ENCODE results near the gene FAM83B. TPM values are rescaled to one million over a fixed set of nuclear protein-coding genes. Genes with fewer than 3 reads are reported as not detected.

FAM83B gene
- total and polyA plus RNA-seq, 10 of the 15 experiments (the other 5 are each of a cell fraction or from before 2014, with no cell fraction given), result 0.05 TPM; not detected in 9

- ChIA-PET SMC1A (ENCODE audit: uncharacterized antibody, unreplicated experiment) (no interaction called here), RAD21 (ENCODE audit: unreplicated experiment) (no interaction called here), POLR2A (no interaction called here), CTCF (no interaction called here)
- H4K20me1 ChIP-seq (ENCODE audit: control insufficient read depth, insufficient read depth), result no peaks in the 10 kb centered on the region
- H3K4me1 ChIP-seq (ENCODE audit: control insufficient read depth, insufficient read depth, low read length), result no peaks in the 10 kb centered on the region
- no peaks in the 10 kb centered on the region for H3K79me2 ChIP-seq (ENCODE audit: control insufficient read depth, insufficient read depth, low read length)
- no peaks in the 10 kb centered on the region for H3K36me3 ChIP-seq (ENCODE audit: control insufficient read depth in 2 of 2, insufficient read depth in 2 of 2, low read length in 1 of 2)
- no peaks in the 10 kb centered on the region for H3K9me3 ChIP-seq (replicated peaks; ENCODE audit: control insufficient read depth, insufficient read depth, low read length)
- no peak overlapping the region for H3K9ac ChIP-seq (ENCODE audit: control insufficient read depth, insufficient read depth, low read length)
- no peak overlapping the region for H3K4me2 ChIP-seq (ENCODE audit: control insufficient read depth, insufficient read depth)
- no peak overlapping the region for H2AFZ ChIP-seq (ENCODE audit: control insufficient read depth, low read depth, low read length)
- 2% methylated on average over 3 of the region's 3 CpGs for WGBS (ENCODE audit: insufficient coverage, insufficient replicate concordance, low lambda C conversion rate, missing lambda C conversion rate)
- FAIRE-seq (no peak), DNase-seq (ENCODE audit: low read depth, low spot score) (no peak), ATAC-seq (no peak)
- in situ Hi-C loops (cut with MboI) (no loop called here), intact Hi-C loops (cut with micrococcal nuclease; ENCODE audit: unreplicated experiment) (no loop called here)
- no peak overlapping the region for H3K4me3 ChIP-seq
- TF ChIP-seq KDM1A (IDR thresholded peaks at IDR 0.05; ENCODE audit: borderline replicate concordance), result no peak
- TF ChIP-seq CTCF (IDR thresholded peaks at IDR 0.05 in 2 of 3, conservative IDR thresholded peaks at IDR 0.05 in 1 of 3; ENCODE audit: control insufficient read depth in 2 of 3, extremely low read depth in 1 of 3, insufficient read depth in 1 of 3, low read depth in 3 of 3, low read length in 3 of 3), result no peak
- no peak for TF ChIP-seq CEBPB (IDR thresholded peaks at IDR 0.05; ENCODE audit: borderline replicate concordance in 1 of 2, low read depth in 2 of 2, low read length in 2 of 2)
- TF ChIP-seq NFIC (IDR thresholded peaks at IDR 0.05; ENCODE audit: low read depth, low read length), result no peak
- TF ChIP-seq E2F4 (IDR thresholded peaks at IDR 0.05; ENCODE audit: low read depth, low read length), result no peak
- no peak for TF ChIP-seq CBFB (IDR thresholded peaks at IDR 0.05; ENCODE audit: low read depth)
- no peak for TF ChIP-seq RELB (IDR thresholded peaks at IDR 0.05; ENCODE audit: low read depth)
- no peak for TF ChIP-seq SIN3A (IDR thresholded peaks at IDR 0.05; ENCODE audit: low read depth, low read length)
- no peak for TF ChIP-seq TARDBP (IDR thresholded peaks at IDR 0.05; ENCODE audit: borderline replicate concordance)
- no peak for TF ChIP-seq CHD4 (IDR thresholded peaks at IDR 0.05)
- no peak for TF ChIP-seq ZNF592 (IDR thresholded peaks at IDR 0.05)
- TF ChIP-seq RUNX3 (IDR thresholded peaks at IDR 0.05; ENCODE audit: low read length), result no peak
- TF ChIP-seq LARP7 (IDR thresholded peaks at IDR 0.05), result no peak
- TF ChIP-seq NR2C1 (IDR thresholded peaks at IDR 0.05), result no peak
- BruUV-seq (replicated peaks), result no TSS peak
- H3K27ac ChIP-seq (ENCODE audit: control insufficient read depth, insufficient read depth), result no peak overlapping the region
- no peaks in the 10 kb centered on the region for H3K27me3 ChIP-seq (replicated peaks in 1 of 2; ENCODE audit: control insufficient read depth in 2 of 2, insufficient read depth in 2 of 2, low read length in 1 of 2)
Measured at GRCh38 chr6:54958446-54958845, 111.9 kb downstream of the FAM83B start.

Data from GM12878 (cell line).